Natural killer cell (primary cell): ENCODE results near the gene TNNI2. TPM values are rescaled to one million over a fixed set of nuclear protein-coding genes. Genes with fewer than 3 reads are reported as not detected.
A peak's percentile ranks its signal among the peaks of the same experiment; 100 is the strongest.
"Not testable (repeated sequence)": the region's sequence is repeated elsewhere in the genome, so short reads cannot be mapped to it uniquely, and the experiment has no call there.

ENCODE experiments used
- ATAC-seq, 3 donors: fragments of 150-1000 bp in 2 of 3; fragments of 200-7000 bp in 1 of 3; cut with Tn5 transposase; 1 replicate in 1 of 3; 2 replicates in 2 of 3; pipeline ENCODE4 v1.10.0; 2021; ENCODE audit warnings: mild to moderate bottlenecking in 2 of 3, moderate library complexity in 2 of 3
- DNase-seq, 2 donors: peaks; one replicate each; pipeline versions ENCODE4 v3.0.0 to v3.0.0-alpha.2; 2013 to 2021; ENCODE audit warnings: mixed read lengths in 1 of 2
- H3K27ac ChIP-seq: one replicate; pipeline ENCODE4 v1.5.1; 2013; ENCODE audit warnings: mild to moderate bottlenecking, low read length
- H3K27me3 ChIP-seq: one replicate; pipeline ENCODE4 v1.6.1; 2013; ENCODE audit warnings: low read length; ENCODE audit not compliant: control insufficient read depth, insufficient read depth
- H3K36me3 ChIP-seq: one replicate; pipeline ENCODE4 v1.6.1; 2013; ENCODE audit warnings: low read length; ENCODE audit not compliant: control insufficient read depth, insufficient read depth
- H3K4me1 ChIP-seq: one replicate; pipeline ENCODE4 v1.6.1; 2013; ENCODE audit warnings: low read length; ENCODE audit not compliant: control insufficient read depth, insufficient read depth
- H3K4me3 ChIP-seq: one replicate; pipeline ENCODE4 v1.5.1; 2013; ENCODE audit warnings: low read length
- H3K9me3 ChIP-seq: one replicate; pipeline ENCODE4 v1.6.1; 2013; ENCODE audit warnings: low read length; ENCODE audit not compliant: control insufficient read depth, insufficient read depth
- H3K27ac Mint-ChIP-seq, 2 donors: one replicate each; pipeline ENCODE4 v1.8.0; 2022; ENCODE audit warnings: mild to moderate bottlenecking in 2 of 2, mixed read lengths in 2 of 2, moderate library complexity in 1 of 2
- H3K27me3 Mint-ChIP-seq, 2 donors: one replicate each; pipeline ENCODE4 v1.8.0; 2022; ENCODE audit warnings: low read depth in 2 of 2, mixed read lengths in 2 of 2
- H3K36me3 Mint-ChIP-seq: one replicate; pipeline ENCODE4 v1.8.0; 2022; ENCODE audit warnings: mixed read lengths
- H3K4me1 Mint-ChIP-seq, 2 donors: one replicate each; pipeline ENCODE4 v1.8.0; 2022; ENCODE audit warnings: mixed read lengths in 2 of 2
- H3K4me3 Mint-ChIP-seq: one replicate; pipeline ENCODE4 v1.8.0; 2022; ENCODE audit warnings: mild to moderate bottlenecking, moderate library complexity, mixed read lengths
- H3K9me3 Mint-ChIP-seq, 2 donors: one replicate each; pipeline ENCODE4 v1.8.0; 2022; ENCODE audit warnings: mixed read lengths in 2 of 2
- CTCF ChIP-seq: fragments of 200-600 bp; IDR thresholded peaks from one replicate; pipeline ENCODE4 v1.8.0; 2022; ENCODE audit warnings: antibody characterized with exemption
- WGBS: methylation state at CpG from one replicate; pipeline ENCODE4 v1.1.7; 2013; ENCODE audit warnings: missing lambda C conversion rate; ENCODE audit not compliant: insufficient coverage; 5-methylcytosine and 5-hydroxymethylcytosine counted together
- intact Hi-C: fragments of 100-400 bp; cut with micrococcal nuclease; formaldehyde crosslinking; loops from one replicate; pipeline ENCODE4 v1.14.2; 2022
- total RNA-seq, 4 donors: library from RNA; stranded (reverse); fragments of 120-200 nt in 1 of 4; gene quantifications; one replicate each; pipeline versions ENCODE4 v1.2.3 to v1.2.4, GENCODE V29; 2013 to 2022

TNNI2 gene
- total RNA-seq, 3 donors from 2014 or later (not counting 1 experiment from before 2014, with no cell fraction given) = 1.2 to 5.4 (median 3.6) TPM

- no peak for ATAC-seq
- H3K27ac ChIP-seq = no peak overlapping the region
- no peak overlapping the region for H3K27ac Mint-ChIP-seq
These were observed 44.8 kb downstream of the TNNI2 start for GRCh38 chr11:1883346-1884302.

DNA sequence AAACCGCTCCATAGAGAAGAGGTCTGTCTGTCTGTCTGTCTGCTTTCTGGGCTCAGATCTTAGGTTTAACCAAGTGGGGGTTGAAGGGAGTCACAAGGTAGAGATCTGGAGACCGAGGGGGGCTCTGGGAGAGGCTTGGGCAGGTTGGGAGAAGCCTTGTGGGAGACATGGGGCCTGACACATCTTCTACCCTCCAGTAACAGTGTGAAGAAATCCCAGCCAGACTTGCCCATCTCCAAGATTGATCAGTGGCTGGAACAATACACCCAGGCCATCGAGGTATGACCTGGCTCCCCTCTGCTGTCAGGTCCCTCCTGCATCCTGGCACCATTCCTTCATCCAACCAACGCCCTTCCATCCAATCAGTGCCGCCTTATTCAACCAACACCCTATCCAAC is 45.5 kb downstream of the TNNI2 start:
- no peaks in the 10 kb centered on the region for H3K36me3 Mint-ChIP-seq
- WGBS = 97% methylated on average over 5 of the region's 5 CpGs
- H3K4me1 Mint-ChIP-seq = peaks cover 21 to 53% of the 10 kb centered on the region in 2 donors
- Histone ChIP-seq H3K36me3 (peaks cover 61% of the 10 kb centered on the region), H3K27me3 (no peaks in the 10 kb centered on the region), H3K27ac (no peak overlapping the region), H3K4me1 (peaks cover 59% of the 10 kb centered on the region), H3K4me3 (no peak overlapping the region), H3K9me3 (no peaks in the 10 kb centered on the region)
- TF ChIP-seq CTCF = no peak
- intact Hi-C loops = no loop called here
- H3K9me3 Mint-ChIP-seq = no peaks in the 10 kb centered on the region
- ATAC-seq (no peak), DNase-seq (no peak)
- H3K27ac Mint-ChIP-seq = no peak overlapping the region
- H3K4me3 Mint-ChIP-seq = no peak overlapping the region
- no peaks in the 10 kb centered on the region for H3K27me3 Mint-ChIP-seq

More at GRCh38 chr11:1883346-1884302, 44.8 kb downstream of the TNNI2 start:
- Mint-ChIP-seq H3K36me3 (no peaks in the 10 kb centered on the region), H3K4me1 (peaks cover 15 to 47% of the 10 kb centered on the region in 2 donors), H3K4me3 (no peak overlapping the region), H3K27me3 (no peaks in the 10 kb centered on the region), H3K9me3 (no peaks in the 10 kb centered on the region)
- no peak for TF ChIP-seq CTCF
- Histone ChIP-seq H3K4me1 (peaks cover 58% of the 10 kb centered on the region), H3K27me3 (no peaks in the 10 kb centered on the region), H3K36me3 (peaks cover 61% of the 10 kb centered on the region), H3K9me3 (no peaks in the 10 kb centered on the region), H3K4me3 (no peak overlapping the region)
- DNase-seq = peak; percentile 4 to 15
- 96% methylated on average over 13 of the region's 14 CpGs for WGBS
- intact Hi-C loops = loop anchor here (2.0 kb wide), 1 partner anchor 267 kb away; no protein-coding TSS in a partner anchor

- DNase-seq, H3K27ac Mint-ChIP-seq, H3K4me3 Mint-ChIP-seq, H3K36me3 Mint-ChIP-seq, intact Hi-C loops, H3K27me3 Mint-ChIP-seq, H3K27me3 ChIP-seq, H3K9me3 Mint-ChIP-seq, H3K27ac ChIP-seq, H3K9me3 ChIP-seq, ATAC-seq, H3K4me3 ChIP-seq: not testable (repeated sequence)
- Histone ChIP-seq H3K4me1 (peaks cover 59% of the 10 kb centered on the region), H3K36me3 (peaks cover 51% of the 10 kb centered on the region)
- H3K4me1 Mint-ChIP-seq = peaks cover 20 to 58% of the 10 kb centered on the region in 2 donors
- WGBS = 97% methylated on average over 13 of the region's 13 CpGs
These were observed 47.8 kb downstream of the TNNI2 start for GRCh38 chr11:1886551-1886950.
